Right lobe of liver (tissue), 6 donors: ENCODE results near the gene LGALS7B. TPM values are rescaled to one million over a fixed set of nuclear protein-coding genes. Genes with fewer than 3 reads are reported as not detected.
"Not testable (repeated sequence)": the region's sequence is repeated elsewhere in the genome, so short reads cannot be mapped to it uniquely, and the experiment has no call there.

Source experiments
- ATAC-seq, 4 donors: fragments of 200-7000 bp; cut with Tn5 transposase; one replicate each; pipeline ENCODE4 v1.9.1; 2020; ENCODE audit warnings: mild to moderate bottlenecking in 4 of 4, moderate library complexity in 4 of 4
- DNase-seq, 3 donors: peaks; one replicate each; pipeline ENCODE4 v3.0.0-alpha.2; 2020
- H3K27ac ChIP-seq, 3 donors: fragments of 200-600 bp; one replicate each; pipeline ENCODE4 v1.8.0; 2022
- H3K27me3 ChIP-seq, 2 donors: fragments of 200-600 bp; one replicate each; pipeline ENCODE4 v1.8.0; 2022
- H3K36me3 ChIP-seq, 4 donors: fragments of 200-600 bp; sonication (generic) in 1 of 4; one replicate each; pipeline versions ENCODE4 v1.5.1 to v1.8.0; 2017 to 2022; ENCODE audit warnings: control low read depth in 1 of 4
- H3K4me1 ChIP-seq, 4 donors: fragments of 200-600 bp; sonication (generic) in 1 of 4; one replicate each; pipeline versions ENCODE4 v1.5.1 to v1.8.0; 2017 to 2022; ENCODE audit warnings: control low read depth in 1 of 4
- H3K4me3 ChIP-seq, 3 donors: fragments of 200-600 bp; one replicate each; pipeline ENCODE4 v1.8.0; 2022
- H3K9me3 ChIP-seq, 4 donors: fragments of 200-600 bp; sonication (generic) in 1 of 4; one replicate each; pipeline versions ENCODE4 v1.5.1 to v1.8.0; 2017 to 2022; ENCODE audit warnings: control low read depth in 1 of 4
- POLR2A ChIP-seq: fragments of 450-650 bp; IDR thresholded peaks from one replicate; pipeline ENCODE4 v1.6.1; 2017; ENCODE audit warnings: antibody characterized with exemption, mild to moderate bottlenecking
- WGBS: methylation state at CpG from one replicate; pipeline ENCODE4 v1.1.6; 2018; ENCODE audit warnings: low coverage, low lambda C conversion rate; ENCODE audit not compliant: insufficient coverage; ENCODE audit errors: missing lambda C conversion rate; 5-methylcytosine and 5-hydroxymethylcytosine counted together
- intact Hi-C, 2 donors: fragments of 100-400 bp; cut with DNase I; formaldehyde crosslinking; loops; one replicate each; pipeline versions ENCODE4 v1.11.2 to v1.14.1; 2022
- total RNA-seq, 6 experiments: library from RNA; depleted of rRNA in 2 of 6; stranded (reverse); fragments of >200 nt in 2 of 6; fragmentation: NEBNext Ultra II Directional in 3 of 6; extraction: Animal tissue kit (Norgen Biotek cat#: 25700) in 3 of 6; gene quantifications; one replicate each; pipeline versions ENCODE4 v1.1.0 to v1.2.4, GENCODE V29; 2016 to 2023
- TF ChIP-seq, protein P1 (sequence below), 4 donors: fragments of 200-600 bp in 3 of 4; fragments of 450-650 bp in 1 of 4; IDR thresholded peaks; one replicate each; pipeline versions ENCODE4 v1.5.1 to v1.8.0; 2016 to 2022; ENCODE audit warnings: antibody characterized with exemption in 4 of 4, mild to moderate bottlenecking in 2 of 4
- donor health status: DM: no; HTN: yes; CAD: no.
- donor health status: DM: no; HTN: no; CAD: no.
- donor health status: DM: no; HTN: no; CAD: no.
- donor health status: DM: no; HTN: yes; CAD: no.
- donor health status: DM: no; HTN: yes; CAD: no.

The LGALS7B gene
- total RNA-seq, 6 experiments from 2014 or later = not detected

DNA sequence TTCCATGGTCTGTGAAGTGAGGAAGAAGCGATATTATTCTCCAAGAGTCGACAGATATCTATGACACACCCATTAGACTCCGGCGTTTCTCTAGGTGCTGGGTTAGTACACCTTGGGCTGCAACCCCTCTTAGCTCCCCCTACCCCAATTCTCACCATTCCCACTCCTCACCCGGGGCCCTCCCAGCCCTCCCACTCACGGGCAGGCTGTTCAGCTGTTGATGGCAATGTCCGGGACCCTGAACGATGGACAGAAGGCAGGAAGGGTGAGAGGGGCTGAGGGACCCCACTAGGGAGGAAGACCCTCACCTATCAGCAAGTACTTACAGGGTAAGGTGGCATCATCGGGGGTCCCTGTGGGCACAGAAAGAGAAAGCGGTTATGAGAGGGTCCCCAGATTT lies 14.5 kb downstream of the LGALS7B start:
- DNase-seq (no peak), ATAC-seq (peak in 1 of 4 donors; percentile 30)
- TF ChIP-seq, protein P1, sequence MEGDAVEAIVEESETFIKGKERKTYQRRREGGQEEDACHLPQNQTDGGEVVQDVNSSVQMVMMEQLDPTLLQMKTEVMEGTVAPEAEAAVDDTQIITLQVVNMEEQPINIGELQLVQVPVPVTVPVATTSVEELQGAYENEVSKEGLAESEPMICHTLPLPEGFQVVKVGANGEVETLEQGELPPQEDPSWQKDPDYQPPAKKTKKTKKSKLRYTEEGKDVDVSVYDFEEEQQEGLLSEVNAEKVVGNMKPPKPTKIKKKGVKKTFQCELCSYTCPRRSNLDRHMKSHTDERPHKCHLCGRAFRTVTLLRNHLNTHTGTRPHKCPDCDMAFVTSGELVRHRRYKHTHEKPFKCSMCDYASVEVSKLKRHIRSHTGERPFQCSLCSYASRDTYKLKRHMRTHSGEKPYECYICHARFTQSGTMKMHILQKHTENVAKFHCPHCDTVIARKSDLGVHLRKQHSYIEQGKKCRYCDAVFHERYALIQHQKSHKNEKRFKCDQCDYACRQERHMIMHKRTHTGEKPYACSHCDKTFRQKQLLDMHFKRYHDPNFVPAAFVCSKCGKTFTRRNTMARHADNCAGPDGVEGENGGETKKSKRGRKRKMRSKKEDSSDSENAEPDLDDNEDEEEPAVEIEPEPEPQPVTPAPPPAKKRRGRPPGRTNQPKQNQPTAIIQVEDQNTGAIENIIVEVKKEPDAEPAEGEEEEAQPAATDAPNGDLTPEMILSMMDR (IDR thresholded peaks at IDR 0.05) = no peak
- no peak for TF ChIP-seq POLR2A
- H3K36me3 ChIP-seq = peaks cover 0 to 7% (median 0%) of the 10 kb centered on the region in 4 donors
- no peaks in the 10 kb centered on the region for H3K4me1 ChIP-seq
- WGBS = 90% methylated on average over 8 of the region's 10 CpGs
- intact Hi-C loops = no loop called here
- H3K4me3 ChIP-seq = no peak overlapping the region
- no peaks in the 10 kb centered on the region for H3K27me3 ChIP-seq
- no peaks in the 10 kb centered on the region for H3K9me3 ChIP-seq
- H3K27ac ChIP-seq = no peak overlapping the region

DNA sequence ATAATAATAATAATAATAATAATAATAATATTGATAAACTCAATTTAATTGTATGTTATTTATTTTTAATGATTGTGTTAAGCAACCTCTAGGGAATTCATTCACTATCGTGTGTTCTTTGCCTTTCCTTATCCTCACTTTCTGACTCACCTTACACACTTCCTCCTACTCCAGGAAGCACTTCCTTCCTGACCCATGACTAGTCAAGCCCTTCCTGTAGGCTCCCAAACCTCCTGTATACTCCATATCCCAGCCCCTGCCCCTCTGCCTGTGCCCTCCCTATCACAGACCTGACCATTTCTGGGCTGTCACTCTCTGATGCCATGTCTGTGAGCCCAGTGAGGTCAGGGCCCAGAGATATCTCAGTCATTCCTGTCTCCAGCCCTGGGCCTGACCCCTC lies 16.2 kb downstream of the LGALS7B start:
- H3K4me1 ChIP-seq = no peaks in the 10 kb centered on the region
- 47% methylated on average over 1 of the region's 1 CpG for WGBS
- TF ChIP-seq, protein P1 (IDR thresholded peaks at IDR 0.05) = no peak
- no peak for TF ChIP-seq POLR2A
- H3K36me3 ChIP-seq = peaks cover 0 to 7% (median 0%) of the 10 kb centered on the region in 4 donors
- no peak overlapping the region for H3K27ac ChIP-seq
- intact Hi-C loops = no loop called here
- H3K4me3 ChIP-seq = no peak overlapping the region
- no peaks in the 10 kb centered on the region for H3K27me3 ChIP-seq
- peak in 3 of 4 donors; percentile 29 to 67 (median 58) for ATAC-seq
- DNase-seq = peak in 1 of 3 donors; percentile 18
- no peaks in the 10 kb centered on the region for H3K9me3 ChIP-seq

DNA sequence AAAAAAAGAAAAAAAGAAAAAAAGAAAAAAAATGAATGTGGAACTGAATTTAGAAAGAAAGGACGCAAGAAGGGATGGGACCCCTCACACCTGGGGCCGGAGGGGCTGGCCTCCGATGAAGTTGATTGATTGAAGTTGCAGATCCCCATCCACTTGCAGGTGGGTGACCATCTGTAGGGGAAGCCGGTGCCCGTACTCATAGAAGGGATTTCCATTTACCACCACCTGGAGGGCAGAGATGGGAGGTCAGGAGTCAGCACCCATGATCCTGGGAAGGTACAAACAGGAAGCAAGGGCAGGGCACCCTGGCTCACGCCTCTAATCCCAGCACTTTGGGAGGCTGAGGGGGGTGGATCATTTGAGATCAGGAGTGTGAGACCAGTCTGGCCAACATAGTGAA lies 17.4 kb downstream of the LGALS7B start:
- no peak for ATAC-seq
- Histone ChIP-seq H3K4me3 (no peak overlapping the region), H3K27me3 (no peaks in the 10 kb centered on the region), H3K9me3 (no peaks in the 10 kb centered on the region), H3K36me3 (peaks cover 0 to 7% (median 0%) of the 10 kb centered on the region in 4 donors), H3K4me1 (no peaks in the 10 kb centered on the region), H3K27ac (no peak overlapping the region)
- whole genome bisulfite sequencing = 100% methylated on average over 3 of the region's 6 CpGs
- intact Hi-C loops = no loop called here
- TF ChIP-seq, protein P1 (IDR thresholded peaks at IDR 0.05) = no peak
- no peak for TF ChIP-seq POLR2A
- DNase-seq = peak in 1 of 3 donors; percentile 15

DNA sequence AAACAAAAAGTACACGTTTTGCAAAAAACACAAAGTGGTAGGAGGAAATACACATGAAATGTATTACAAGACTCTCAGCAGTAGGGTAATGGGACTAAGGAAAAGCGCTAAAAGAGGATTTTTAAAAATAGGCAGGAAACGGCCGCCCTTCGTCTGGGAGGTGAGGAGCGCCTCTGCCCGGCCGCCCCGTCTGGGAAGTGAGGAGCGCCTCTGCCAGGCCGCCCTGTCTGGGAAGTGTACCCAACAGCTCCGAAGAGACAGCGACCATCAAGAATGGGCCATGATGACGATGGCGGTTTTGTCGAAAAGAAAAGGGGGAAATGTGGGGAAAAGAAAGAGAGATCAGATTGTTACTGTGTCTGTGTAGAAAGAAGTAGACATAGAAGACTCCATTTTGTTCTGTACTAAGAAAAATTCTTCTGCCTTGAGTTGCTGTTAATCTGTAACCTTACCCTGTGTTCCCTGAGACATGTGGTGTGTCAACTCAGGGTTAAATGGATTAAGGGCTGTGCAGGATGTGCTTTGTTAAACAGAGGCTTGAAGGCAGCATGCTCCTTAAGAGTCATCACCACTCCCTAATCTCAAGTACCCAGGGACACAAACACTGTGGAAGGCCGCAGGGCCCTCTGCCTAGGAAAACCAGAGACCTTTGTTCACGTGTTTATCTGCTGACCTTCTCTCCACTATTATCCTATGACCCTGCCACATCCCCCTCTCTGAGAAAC lies 18.5 kb downstream of the LGALS7B start:
- H3K36me3 ChIP-seq, H3K9me3 ChIP-seq, H3K27me3 ChIP-seq, H3K27ac ChIP-seq, H3K4me1 ChIP-seq, ATAC-seq, intact Hi-C loops, H3K4me3 ChIP-seq: not testable (repeated sequence)
- DNase-seq = peak in 1 of 3 donors; percentile 11
- 87% methylated on average over 15 of the region's 18 CpGs for WGBS

DNA sequence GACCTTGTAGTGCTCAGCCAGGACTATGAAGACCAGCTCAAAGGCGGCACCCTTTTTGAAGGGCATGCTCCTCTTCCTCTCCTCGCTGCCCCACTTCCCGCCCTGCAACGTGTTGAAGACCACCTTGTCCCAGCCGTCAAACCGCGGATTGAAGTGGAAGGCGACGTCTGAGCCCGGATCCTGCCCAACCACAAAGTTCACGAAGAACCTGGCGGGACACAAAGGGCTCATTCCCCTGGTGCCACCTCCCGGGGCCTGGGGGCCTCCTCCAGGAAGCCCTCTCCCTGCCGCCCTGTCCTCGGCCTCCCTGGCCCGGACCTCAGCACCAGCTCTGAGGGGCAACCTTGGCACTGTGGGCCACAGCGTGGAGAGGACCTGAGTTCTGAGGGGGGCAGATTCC lies 19.7 kb downstream of the LGALS7B start:
- peak in 1 of 3 donors; percentile 43 for DNase-seq
- no peak overlapping the region for H3K4me3 ChIP-seq

More for the DNA sequence above, 19.7 kb downstream of the LGALS7B start:
- Histone ChIP-seq H3K27me3 (no peaks in the 10 kb centered on the region), H3K4me1 (peaks cover 0 to 11% (median 4%) of the 10 kb centered on the region in 4 donors), H3K36me3 (no peaks in the 10 kb centered on the region), H3K9me3 (no peaks in the 10 kb centered on the region), H3K27ac (no peak overlapping the region)
- 98% methylated on average over 8 of the region's 17 CpGs for WGBS
- intact Hi-C loops = no loop called here
- no peak for TF ChIP-seq POLR2A
- TF ChIP-seq, protein P1 (IDR thresholded peaks at IDR 0.05) = no peak
- no peak for ATAC-seq
